Measurements from ENCODE around the gene XCR1. TPM values are rescaled to one million over a fixed set of nuclear protein-coding genes. Genes with fewer than 3 reads are reported as not detected.

XCR1 gene
- total and polyA plus RNA-seq, 2 experiments from 2014 or later, result 0.27 to 0.30 TPM

GRCh38 chr3:46013316-46014094 is 13.8 kb downstream of the XCR1 start:
- H3K79me2 ChIP-seq, result no peaks in the 10 kb centered on the region
- H3K27ac ChIP-seq, result no peak overlapping the region
- no peak overlapping the region for H3K4me2 ChIP-seq
- no peaks in the 10 kb centered on the region for H3K9me3 ChIP-seq (ENCODE audit: low read depth)
- no peaks in the 10 kb centered on the region for H3K36me3 ChIP-seq (replicated peaks; ENCODE audit: insufficient read depth, low read depth)
- no peaks in the 10 kb centered on the region for H4K20me1 ChIP-seq (ENCODE audit: insufficient read depth, poor library complexity, severe bottlenecking)
- H3K9me2 ChIP-seq (replicated peaks; ENCODE audit: insufficient read depth), result no peaks in the 10 kb centered on the region
- WGBS (ENCODE audit: low lambda C conversion rate, missing lambda C conversion rate), result 91% methylated on average over 7 of the region's 7 CpGs
- no peak overlapping the region for H3K4me3 ChIP-seq
- DNase-seq (ENCODE audit: low spot score), result no peak
- no peaks in the 10 kb centered on the region for H3K27me3 ChIP-seq
- no peak overlapping the region for H2AFZ ChIP-seq
- TF ChIP-seq CTCF (IDR thresholded peaks at IDR 0.05; ENCODE audit: poor library complexity) (no peak), EZH2phosphoT487 (IDR thresholded peaks at IDR 0.05; ENCODE audit: low read depth, severe bottlenecking, unreplicated experiment) (no peak), EZH2 (IDR thresholded peaks at IDR 0.05; ENCODE audit: borderline replicate concordance) (no peak)
- H3K4me1 ChIP-seq (ENCODE audit: insufficient read depth), result no peaks in the 10 kb centered on the region

DNA sequence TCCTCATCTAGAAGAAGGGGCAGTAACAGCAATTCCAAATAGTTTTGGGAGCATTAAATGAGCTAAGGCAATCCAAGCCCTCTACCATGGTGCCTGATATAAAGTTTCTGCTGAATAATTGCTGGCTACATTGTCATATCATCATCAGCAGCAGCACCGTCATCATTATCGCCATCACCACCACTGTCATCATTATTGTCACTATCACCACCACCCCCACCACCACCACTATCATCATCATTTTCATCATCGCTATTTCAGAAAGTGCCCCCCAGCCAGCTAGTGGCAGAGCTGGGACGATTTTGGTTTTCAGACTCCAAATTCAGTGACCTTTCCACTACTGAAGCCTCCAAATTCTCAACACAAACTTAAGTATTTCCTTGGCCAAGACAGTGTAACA is 15.0 kb downstream of the XCR1 start:
- DNase-seq (ENCODE audit: low spot score), result no peak
- no peak overlapping the region for H3K27ac ChIP-seq
- H3K4me3 ChIP-seq, result no peak overlapping the region
- no peak for TF ChIP-seq EZH2 (IDR thresholded peaks at IDR 0.05; ENCODE audit: borderline replicate concordance)
- no peak for TF ChIP-seq CTCF (IDR thresholded peaks at IDR 0.05; ENCODE audit: poor library complexity)
- TF ChIP-seq EZH2phosphoT487 (IDR thresholded peaks at IDR 0.05; ENCODE audit: low read depth, severe bottlenecking, unreplicated experiment), result no peak
- no peaks in the 10 kb centered on the region for H3K36me3 ChIP-seq (replicated peaks; ENCODE audit: insufficient read depth, low read depth)
- no peaks in the 10 kb centered on the region for H3K27me3 ChIP-seq
- H3K4me2 ChIP-seq, result no peak overlapping the region
- H3K79me2 ChIP-seq, result no peaks in the 10 kb centered on the region
- WGBS (ENCODE audit: low lambda C conversion rate, missing lambda C conversion rate), result 92% methylated on average over 4 of the region's 4 CpGs
- H3K9me3 ChIP-seq (ENCODE audit: low read depth), result no peaks in the 10 kb centered on the region
- H3K4me1 ChIP-seq (ENCODE audit: insufficient read depth), result no peaks in the 10 kb centered on the region
- no peak overlapping the region for H2AFZ ChIP-seq
- H3K9me2 ChIP-seq (replicated peaks; ENCODE audit: insufficient read depth), result no peaks in the 10 kb centered on the region
- H4K20me1 ChIP-seq (ENCODE audit: insufficient read depth, poor library complexity, severe bottlenecking), result no peaks in the 10 kb centered on the region

DNA sequence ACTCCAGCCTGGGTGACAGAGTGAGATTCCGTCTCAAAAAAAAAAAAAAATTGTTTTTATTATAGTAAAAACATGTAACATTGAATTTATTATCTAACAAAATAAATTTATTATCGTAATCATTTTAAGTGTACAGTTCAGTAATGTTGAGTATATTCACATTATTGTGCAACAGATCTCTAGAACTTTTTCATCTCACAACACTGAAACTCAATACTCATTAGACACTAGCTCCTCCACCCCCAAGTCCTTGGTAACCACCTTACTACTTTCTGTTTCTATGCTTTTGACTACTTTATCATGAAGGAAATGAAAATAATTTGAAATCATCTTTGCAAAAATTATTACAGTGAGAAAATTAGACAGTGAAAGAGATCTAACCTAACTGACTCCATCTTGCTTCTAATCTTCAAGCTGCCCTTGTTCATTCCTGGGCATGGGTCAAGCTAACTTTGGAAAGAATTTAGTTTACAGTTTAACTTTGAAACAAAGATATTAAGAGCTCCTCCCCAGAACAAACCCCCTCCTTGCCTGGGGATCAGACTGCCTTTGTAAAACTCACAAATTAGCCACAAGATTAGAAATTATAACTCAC is 16.7 kb downstream of the XCR1 start:
- Histone ChIP-seq H3K9me2 (replicated peaks; ENCODE audit: insufficient read depth) (no peaks in the 10 kb centered on the region), H3K36me3 (replicated peaks; ENCODE audit: insufficient read depth, low read depth) (no peaks in the 10 kb centered on the region), H3K9me3 (ENCODE audit: low read depth) (no peaks in the 10 kb centered on the region), H3K27ac (no peak overlapping the region), H3K4me2 (no peak overlapping the region), H3K27me3 (no peaks in the 10 kb centered on the region), H3K4me1 (ENCODE audit: insufficient read depth) (peaks cover 3% of the 10 kb centered on the region), H4K20me1 (ENCODE audit: insufficient read depth, poor library complexity, severe bottlenecking) (no peaks in the 10 kb centered on the region), H3K4me3 (no peak overlapping the region), H2AFZ (no peak overlapping the region), H3K79me2 (no peaks in the 10 kb centered on the region)
- WGBS (ENCODE audit: low lambda C conversion rate, missing lambda C conversion rate), result 94% methylated on average over 2 of the region's 2 CpGs
- no peak for DNase-seq (ENCODE audit: low spot score)
- TF ChIP-seq EZH2 (IDR thresholded peaks at IDR 0.05; ENCODE audit: borderline replicate concordance), result no peak
- TF ChIP-seq EZH2phosphoT487 (IDR thresholded peaks at IDR 0.05; ENCODE audit: low read depth, severe bottlenecking, unreplicated experiment), result no peak
- no peak for TF ChIP-seq CTCF (IDR thresholded peaks at IDR 0.05; ENCODE audit: poor library complexity)
